CD4-positive, alpha-beta memory T cell (primary cell): ENCODE results near the gene SLC35G4. TPM values are rescaled to one million over a fixed set of nuclear protein-coding genes. Genes with fewer than 3 reads are reported as not detected.
"Not testable (repeated sequence)": the region's sequence is repeated elsewhere in the genome, so short reads cannot be mapped to it uniquely, and the experiment has no call there.

Experiments used
- CTCF ChIA-PET: fragments of 350-600 bp; sonication (Branson Sonifier 250); formaldehyde crosslinking; loops from one replicate; lab custom pipeline; 2021; ENCODE audit warnings: inconsistent platforms; ENCODE audit not compliant: partially characterized antibody; lab: Charles Lee
- POLR2A ChIA-PET: fragments of 350-600 bp; sonication (Branson Sonifier 250); formaldehyde crosslinking; loops from one replicate; lab custom pipeline; 2021; ENCODE audit not compliant: partially characterized antibody; lab: Charles Lee
- DNase-seq, 5 donors: peaks; one replicate each; pipeline versions ENCODE4 v3.0.0 to v3.0.0-alpha.2; 2020 to 2022; ENCODE audit warnings: mixed read lengths in 1 of 5
- H3K27ac ChIP-seq: one replicate; pipeline ENCODE4 v1.7.0; 2013; ENCODE audit warnings: low read depth, low read length
- H3K27me3 ChIP-seq: 2 replicates; pipeline ENCODE4 v1.7.0; 2013; ENCODE audit warnings: mild to moderate bottlenecking, low read length, moderate library complexity; ENCODE audit not compliant: insufficient read depth
- H3K36me3 ChIP-seq: 2 replicates; pipeline ENCODE4 v1.7.0; 2013; ENCODE audit warnings: mild to moderate bottlenecking, low read length, moderate library complexity; ENCODE audit not compliant: insufficient read depth
- H3K4me1 ChIP-seq: 2 replicates; pipeline ENCODE4 v1.7.0; 2013; ENCODE audit warnings: mild to moderate bottlenecking, low read length, moderate library complexity; ENCODE audit not compliant: insufficient read depth
- H3K4me3 ChIP-seq, 2 donors: one replicate each; pipeline ENCODE4 v1.7.0; 2013; ENCODE audit warnings: low read length in 2 of 2, mild to moderate bottlenecking in 1 of 2
- H3K9me3 ChIP-seq, 2 donors: one replicate each; pipeline ENCODE4 v1.7.0; 2013; ENCODE audit warnings: low read length in 2 of 2, control low read depth in 1 of 2; ENCODE audit not compliant: control insufficient read depth in 1 of 2
- H3K27ac Mint-ChIP-seq, 7 donors: one replicate each; pipeline ENCODE4 v1.8.0; 2020 to 2021; ENCODE audit warnings: mixed read lengths in 7 of 7, mild to moderate bottlenecking in 6 of 7, inconsistent platforms in 3 of 7, moderate library complexity in 3 of 7
- H3K27me3 Mint-ChIP-seq, 2 donors: one replicate each; pipeline ENCODE4 v1.8.0; 2020 to 2021; ENCODE audit warnings: mixed read lengths in 2 of 2
- H3K36me3 Mint-ChIP-seq, 2 donors: one replicate each; pipeline ENCODE4 v1.8.0; 2020 to 2021; ENCODE audit warnings: mixed read lengths in 2 of 2, inconsistent platforms in 1 of 2, mild to moderate bottlenecking in 1 of 2
- H3K4me1 Mint-ChIP-seq, 4 donors: one replicate each; pipeline ENCODE4 v1.8.0; 2020 to 2021; ENCODE audit warnings: mixed read lengths in 4 of 4, mild to moderate bottlenecking in 1 of 4
- H3K4me3 Mint-ChIP-seq, 8 donors: one replicate each; pipeline ENCODE4 v1.8.0; 2020 to 2021; ENCODE audit warnings: mixed read lengths in 8 of 8, mild to moderate bottlenecking in 7 of 8, moderate library complexity in 6 of 8, inconsistent platforms in 3 of 8
- H3K9me3 Mint-ChIP-seq, 8 donors: one replicate each; pipeline ENCODE4 v1.8.0; 2020 to 2021; ENCODE audit warnings: mixed read lengths in 8 of 8, mild to moderate bottlenecking in 5 of 8, inconsistent platforms in 3 of 8, moderate library complexity in 1 of 8
- intact Hi-C: fragments of 100-400 bp; cut with micrococcal nuclease; formaldehyde crosslinking; loops from one replicate; pipeline ENCODE4 v1.15.1; 2023
- polyA plus RNA-seq, 2 donors: library from polyadenylated mRNA; unstranded; fragments of 300-500 nt; fragmentation: Illumina TruSeq; gene quantifications; one replicate each; pipeline ENCODE4 v1.2.3, GENCODE V29; 2021
- total RNA-seq, 2 experiments: library from RNA; stranded (reverse); gene quantifications; one replicate each; pipeline ENCODE4 v1.2.3, GENCODE V29; 2021

SLC35G4 gene
- total and polyA plus RNA-seq, 4 experiments from 2014 or later = not detected

GRCh38 chr18:11613073-11613472 lies 3.7 kb downstream of the SLC35G4 start:
- CTCF ChIA-PET, POLR2A ChIA-PET, H3K4me3 ChIP-seq, H3K4me1 ChIP-seq, H3K4me3 Mint-ChIP-seq, H3K27ac Mint-ChIP-seq, intact Hi-C loops, H3K27me3 ChIP-seq, H3K9me3 ChIP-seq, H3K36me3 Mint-ChIP-seq, H3K4me1 Mint-ChIP-seq, H3K36me3 ChIP-seq, H3K27me3 Mint-ChIP-seq, H3K27ac ChIP-seq, DNase-seq, H3K9me3 Mint-ChIP-seq: not testable (repeated sequence)

DNA sequence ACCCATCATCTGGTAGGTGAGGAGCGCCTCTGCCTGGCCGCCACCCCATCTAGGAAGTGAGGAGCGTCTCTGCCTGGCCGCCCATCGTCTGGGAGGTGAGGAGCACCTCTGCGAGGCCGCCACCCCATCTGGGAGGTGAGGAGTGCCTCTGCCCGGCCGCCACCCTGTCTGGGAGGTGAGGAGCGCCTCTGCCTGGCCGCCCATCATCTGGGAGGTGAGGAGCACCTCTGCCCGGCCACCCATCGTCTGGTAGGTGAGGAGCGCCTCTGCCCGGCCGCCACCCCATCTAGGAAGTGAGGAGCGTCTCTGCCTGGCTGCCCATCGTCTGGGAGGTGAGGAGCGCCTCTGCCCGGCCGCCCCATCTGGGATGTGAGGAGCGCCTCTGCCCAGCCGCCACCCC lies 4.2 kb downstream of the SLC35G4 start:
- H3K36me3 Mint-ChIP-seq, H3K27ac Mint-ChIP-seq, H3K4me1 ChIP-seq, DNase-seq, H3K4me1 Mint-ChIP-seq, H3K27ac ChIP-seq, POLR2A ChIA-PET, intact Hi-C loops, H3K9me3 Mint-ChIP-seq, H3K27me3 ChIP-seq, H3K4me3 ChIP-seq, H3K4me3 Mint-ChIP-seq, H3K9me3 ChIP-seq, H3K27me3 Mint-ChIP-seq, H3K36me3 ChIP-seq, CTCF ChIA-PET: not testable (repeated sequence)

- H3K4me1 Mint-ChIP-seq, H3K36me3 Mint-ChIP-seq, H3K27me3 Mint-ChIP-seq, H3K36me3 ChIP-seq, POLR2A ChIA-PET, H3K27ac ChIP-seq, intact Hi-C loops, H3K9me3 ChIP-seq, H3K4me3 Mint-ChIP-seq, H3K9me3 Mint-ChIP-seq, H3K27me3 ChIP-seq, DNase-seq, H3K27ac Mint-ChIP-seq, CTCF ChIA-PET, H3K4me1 ChIP-seq, H3K4me3 ChIP-seq: not testable (repeated sequence)
Observed at GRCh38 chr18:11614042-11614441, 4.6 kb downstream of the SLC35G4 start.

GRCh38 chr18:11614981-11615380 lies 5.6 kb downstream of the SLC35G4 start:
- H3K36me3 Mint-ChIP-seq, CTCF ChIA-PET, H3K9me3 Mint-ChIP-seq: not testable (repeated sequence)

DNA sequence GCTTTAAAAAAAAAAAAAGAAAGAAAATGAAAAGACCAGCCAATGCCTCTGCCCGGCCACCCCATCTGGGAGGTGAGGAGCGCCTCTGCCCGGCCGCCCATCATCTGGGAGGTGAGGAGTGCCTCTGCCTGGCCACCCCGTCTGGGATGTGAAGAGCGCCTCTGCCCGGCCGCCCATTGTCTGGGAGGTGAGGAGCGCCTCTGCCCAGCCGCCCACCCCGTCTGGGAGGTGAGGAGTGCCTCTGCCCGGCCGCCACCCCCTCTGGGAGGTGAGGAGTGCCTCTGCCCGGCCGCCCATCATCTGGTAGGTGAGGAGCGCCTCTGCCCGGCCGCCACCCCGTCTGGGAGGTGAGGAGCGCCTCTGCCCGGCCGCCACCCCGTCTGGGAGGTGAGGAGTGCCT lies 37.9 kb downstream of the SLC35G4 start:
- H3K36me3 ChIP-seq, POLR2A ChIA-PET, H3K4me3 Mint-ChIP-seq, DNase-seq, H3K27ac ChIP-seq, H3K27me3 ChIP-seq, H3K4me1 Mint-ChIP-seq, H3K9me3 ChIP-seq, H3K4me3 ChIP-seq, H3K4me1 ChIP-seq, H3K36me3 Mint-ChIP-seq, intact Hi-C loops, CTCF ChIA-PET, H3K27ac Mint-ChIP-seq: not testable (repeated sequence)
- peaks cover 0 to 24% (median 7%) of the 10 kb centered on the region in 8 donors for H3K9me3 Mint-ChIP-seq
- peaks cover 3 to 17% of the 10 kb centered on the region in 2 donors for H3K27me3 Mint-ChIP-seq

More at GRCh38 chr18:11614981-11615380, 5.6 kb downstream of the SLC35G4 start:
- POLR2A ChIA-PET, H3K4me3 Mint-ChIP-seq, H3K4me1 ChIP-seq, H3K4me1 Mint-ChIP-seq, H3K27me3 Mint-ChIP-seq, DNase-seq, H3K27ac ChIP-seq, H3K9me3 ChIP-seq, H3K36me3 ChIP-seq, H3K27me3 ChIP-seq, intact Hi-C loops, H3K27ac Mint-ChIP-seq, H3K4me3 ChIP-seq: not testable (repeated sequence)

GRCh38 chr18:11647804-11648203 lies 38.4 kb downstream of the SLC35G4 start:
- peaks cover 0 to 24% (median 7%) of the 10 kb centered on the region in 8 donors for H3K9me3 Mint-ChIP-seq
- H3K4me1 Mint-ChIP-seq, DNase-seq, H3K4me3 ChIP-seq, H3K9me3 ChIP-seq, H3K27me3 ChIP-seq, H3K36me3 Mint-ChIP-seq, H3K4me3 Mint-ChIP-seq, POLR2A ChIA-PET, H3K4me1 ChIP-seq, intact Hi-C loops, H3K27ac Mint-ChIP-seq, H3K27ac ChIP-seq, H3K36me3 ChIP-seq, CTCF ChIA-PET: not testable (repeated sequence)
- H3K27me3 Mint-ChIP-seq = peaks cover 3 to 17% of the 10 kb centered on the region in 2 donors

DNA sequence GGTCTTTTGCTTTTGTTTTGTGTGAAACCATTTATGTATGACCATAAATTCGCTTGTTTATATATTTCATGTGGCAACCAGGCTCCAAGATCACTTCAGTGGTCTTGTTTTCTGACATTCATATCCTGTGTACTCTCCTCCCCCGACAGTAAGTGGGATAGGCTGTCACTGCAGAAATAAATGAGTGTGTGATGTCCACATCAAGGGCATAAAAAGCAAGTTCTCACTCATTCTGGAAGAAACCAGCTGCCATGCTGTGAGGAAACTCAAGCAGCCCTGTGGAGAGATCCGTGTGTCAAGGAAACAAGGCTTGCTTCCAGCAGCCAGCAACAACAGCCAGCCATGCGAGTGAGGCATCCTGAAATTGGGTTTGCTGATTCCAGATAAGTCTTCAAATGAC lies 40.4 kb downstream of the SLC35G4 start:
- Mint-ChIP-seq H3K27me3 (peaks cover 10 to 24% of the 10 kb centered on the region in 2 donors), H3K9me3 (peaks cover 0 to 24% (median 7%) of the 10 kb centered on the region in 8 donors), H3K4me1 (no peaks in the 10 kb centered on the region), H3K27ac (no peak overlapping the region), H3K36me3 (no peaks in the 10 kb centered on the region), H3K4me3 (no peak overlapping the region)
- CTCF ChIA-PET = no interaction called here
- Histone ChIP-seq H3K4me3 (no peak overlapping the region), H3K27me3 (no peaks in the 10 kb centered on the region), H3K4me1 (no peaks in the 10 kb centered on the region), H3K9me3 (no peaks in the 10 kb centered on the region), H3K36me3 (no peaks in the 10 kb centered on the region), H3K27ac (no peak overlapping the region)
- POLR2A ChIA-PET = no interaction called here
- DNase-seq = no peak
- intact Hi-C loops = no loop called here

DNA sequence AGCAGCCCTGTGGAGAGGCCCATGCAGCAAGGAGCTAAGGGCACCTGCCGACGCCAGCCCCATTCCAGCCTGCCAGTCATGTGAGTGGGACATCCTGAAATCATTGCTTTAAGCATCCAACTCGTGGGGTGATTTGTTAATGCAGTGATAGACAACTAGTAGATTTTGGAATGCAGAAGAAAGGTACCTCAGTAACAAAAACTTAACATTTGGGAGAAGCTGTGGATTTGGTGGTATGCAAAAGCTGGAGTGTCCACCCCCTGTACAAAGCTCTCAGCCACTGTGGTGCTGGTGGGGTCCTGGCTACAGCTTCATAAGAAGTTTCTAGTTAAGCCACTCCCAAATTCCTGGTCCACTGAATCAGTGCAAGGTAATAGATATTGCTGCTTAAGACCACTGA lies 42.5 kb downstream of the SLC35G4 start:
- Histone ChIP-seq H3K9me3 (no peaks in the 10 kb centered on the region), H3K36me3 (no peaks in the 10 kb centered on the region), H3K27ac (no peak overlapping the region), H3K27me3 (no peaks in the 10 kb centered on the region), H3K4me1 (no peaks in the 10 kb centered on the region), H3K4me3 (no peak overlapping the region)
- POLR2A ChIA-PET = no interaction called here
- intact Hi-C loops = no loop called here
- H3K36me3 Mint-ChIP-seq = no peaks in the 10 kb centered on the region
- peaks cover 0 to 21% (median 7%) of the 10 kb centered on the region in 8 donors for H3K9me3 Mint-ChIP-seq
- CTCF ChIA-PET = no interaction called here
- H3K27me3 Mint-ChIP-seq = peaks cover 13 to 31% of the 10 kb centered on the region in 2 donors
- no peak overlapping the region for H3K27ac Mint-ChIP-seq
- no peak overlapping the region for H3K4me3 Mint-ChIP-seq
- H3K4me1 Mint-ChIP-seq = peaks cover 0 to 6% (median 3%) of the 10 kb centered on the region in 4 donors
- DNase-seq = no peak
